SK-N-MC (cell line): ENCODE data around the gene VSNL1.

ENCODE experiments used
- EZH2 ChIP-seq: fragments of 200-600 bp; sonication (generic); IDR thresholded peaks from one replicate; pipeline ENCODE4 v1.6.1; 2017; ENCODE audit warnings: antibody characterized with exemption
- POLR2AphosphoS5 ChIP-seq: IDR thresholded peaks from 2 replicates; pipeline ENCODE4 v1.6.1; 2012; ENCODE audit warnings: mild to moderate bottlenecking, low read depth, low read length, borderline replicate concordance

DNA sequence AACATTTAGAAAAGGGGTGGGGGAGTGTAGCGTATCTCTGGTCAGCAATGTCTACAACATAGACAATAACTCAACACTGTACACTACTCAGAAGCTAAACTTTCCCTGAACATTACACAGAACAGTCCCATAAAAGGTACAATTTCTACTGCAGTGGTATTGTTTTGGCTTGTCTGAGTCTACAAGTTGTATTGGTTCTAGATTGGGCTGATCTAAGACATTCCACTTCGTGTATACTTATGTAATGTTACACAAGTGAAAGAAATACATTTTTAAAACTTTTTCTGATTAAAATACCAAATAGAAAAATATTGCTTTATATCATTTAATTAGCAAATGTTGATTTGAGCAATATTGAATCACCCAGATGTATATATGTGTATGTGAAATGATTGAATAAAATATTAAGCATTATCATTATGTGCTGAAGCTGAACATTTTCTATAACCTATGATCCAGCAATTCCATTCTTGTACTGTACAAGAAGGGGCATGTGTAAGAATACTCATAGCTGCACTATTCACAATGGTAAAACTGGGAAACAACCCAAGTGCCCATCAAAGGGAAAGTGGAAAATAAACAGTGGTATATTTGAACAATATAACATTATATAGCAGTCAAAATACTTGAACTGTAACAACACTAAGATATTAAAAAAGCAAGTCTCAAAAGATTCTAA is 52.4 kb downstream of the VSNL1 start:
- TF ChIP-seq POLR2AphosphoS5 = no peak
- TF ChIP-seq EZH2 = no peak
